ENCODE measurements around the gene SYT1. TPM values are rescaled to one million over a fixed set of nuclear protein-coding genes. Genes with fewer than 3 reads are reported as not detected.

Gene SYT1
- total RNA-seq, 2 donors from 2014 or later = 6.1 to 11.5 TPM

- no peaks in the 10 kb centered on the region for H3K4me1 ChIP-seq (replicated peaks)
- H3K36me3 ChIP-seq = no peaks in the 10 kb centered on the region
- DNase-seq (ENCODE audit: low spot score) = no peak
- no peaks in the 10 kb centered on the region for H3K27me3 ChIP-seq (replicated peaks; ENCODE audit: insufficient read depth)
- TF ChIP-seq CTCF (IDR thresholded peaks at IDR 0.05) (no peak), POLR2AphosphoS5 (IDR thresholded peaks at IDR 0.05) (no peak), POLR2A (IDR thresholded peaks at IDR 0.05) (no peak)
- 90% methylated on average over 2 of the region's 2 CpGs for WGBS
- no peaks in the 10 kb centered on the region for H3K9me3 ChIP-seq
- H3K27ac ChIP-seq = no peak overlapping the region
- H3K4me3 ChIP-seq = no peak overlapping the region
- intact Hi-C loops (cut with DNase I) = no loop called here
Measured at GRCh38 chr12:79329933-79330332, 465.4 kb downstream of the SYT1 start.

GRCh38 chr12:79331870-79332269 lies 467.3 kb downstream of the SYT1 start:
- TF ChIP-seq POLR2A (IDR thresholded peaks at IDR 0.05) (no peak), POLR2AphosphoS5 (IDR thresholded peaks at IDR 0.05) (no peak), CTCF (IDR thresholded peaks at IDR 0.05) (no peak)
- Histone ChIP-seq H3K4me3 (no peak overlapping the region), H3K36me3 (no peaks in the 10 kb centered on the region), H3K27ac (no peak overlapping the region), H3K27me3 (replicated peaks; ENCODE audit: insufficient read depth) (no peaks in the 10 kb centered on the region), H3K9me3 (no peaks in the 10 kb centered on the region), H3K4me1 (replicated peaks) (no peaks in the 10 kb centered on the region)
- 87% methylated on average over 1 of the region's 1 CpG for WGBS
- intact Hi-C loops (cut with DNase I) = no loop called here
- DNase-seq (ENCODE audit: low spot score) = no peak

- Histone ChIP-seq H3K36me3 (no peaks in the 10 kb centered on the region), H3K4me3 (no peak overlapping the region), H3K27me3 (replicated peaks; ENCODE audit: insufficient read depth) (no peaks in the 10 kb centered on the region), H3K9me3 (no peaks in the 10 kb centered on the region), H3K4me1 (replicated peaks) (no peaks in the 10 kb centered on the region), H3K27ac (no peak overlapping the region)
- TF ChIP-seq POLR2A (IDR thresholded peaks at IDR 0.05) (no peak), CTCF (IDR thresholded peaks at IDR 0.05) (no peak), POLR2AphosphoS5 (IDR thresholded peaks at IDR 0.05) (no peak)
- 58% methylated on average over 3 of the region's 3 CpGs for WGBS
- DNase-seq (ENCODE audit: low spot score) = no peak
- intact Hi-C loops (cut with DNase I) = no loop called here
Measured at GRCh38 chr12:79333144-79333543, 468.6 kb downstream of the SYT1 start.

- 53% methylated on average over 5 of the region's 5 CpGs for WGBS
Measured at GRCh38 chr12:79337662-79338290, 473.2 kb downstream of the SYT1 start.

More at GRCh38 chr12:79337662-79338290, 473.2 kb downstream of the SYT1 start:
- TF ChIP-seq POLR2A (IDR thresholded peaks at IDR 0.05) = no peak
- TF ChIP-seq CTCF (IDR thresholded peaks at IDR 0.05) = no peak
- TF ChIP-seq POLR2AphosphoS5 (IDR thresholded peaks at IDR 0.05) = no peak
- intact Hi-C loops (cut with DNase I) = no loop called here
- Histone ChIP-seq H3K27ac (no peak overlapping the region), H3K4me3 (no peak overlapping the region), H3K4me1 (replicated peaks) (no peaks in the 10 kb centered on the region), H3K36me3 (no peaks in the 10 kb centered on the region), H3K27me3 (replicated peaks; ENCODE audit: insufficient read depth) (no peaks in the 10 kb centered on the region), H3K9me3 (no peaks in the 10 kb centered on the region)
- no peak for DNase-seq (ENCODE audit: low spot score)

All from prostate gland (tissue), 2 donors.